Prostate gland (tissue), 2 donors: Measurements from ENCODE around the gene CIRBP. TPM values are rescaled to one million over a fixed set of nuclear protein-coding genes. Genes with fewer than 3 reads are reported as not detected.

Source experiments
- DNase-seq: peaks from one replicate; pipeline ENCODE4 v3.0.0-alpha.2; 2019; ENCODE audit warnings: low spot score
- H3K27ac ChIP-seq, 2 donors: fragments of 200-600 bp; sonication (generic); 2 replicates each; pipeline ENCODE4 v1.5.1; 2017 to 2019
- H3K27me3 ChIP-seq: fragments of 200-600 bp; sonication (generic); replicated peaks from 2 replicates; pipeline ENCODE4 v1.5.1; 2019; ENCODE audit not compliant: insufficient read depth
- H3K36me3 ChIP-seq, 2 donors: fragments of 200-600 bp; sonication (generic); 1 replicate in 1 of 2; 2 replicates in 1 of 2; pipeline versions ENCODE4 v1.5.1 to v1.8.1; 2017 to 2019
- H3K4me1 ChIP-seq: fragments of 200-600 bp; sonication (generic); replicated peaks from 2 replicates; pipeline ENCODE4 v1.5.1; 2019
- H3K4me3 ChIP-seq, 2 donors: fragments of 200-600 bp; sonication (generic); 2 replicates each; pipeline ENCODE4 v1.5.1; 2017 to 2019
- H3K9me3 ChIP-seq: fragments of 200-600 bp; sonication (generic); 2 replicates; pipeline ENCODE4 v1.5.1; 2017
- POLR2A ChIP-seq: fragments of 450-650 bp; IDR thresholded peaks from one replicate; pipeline ENCODE4 v1.6.1; 2016; ENCODE audit warnings: antibody characterized with exemption, mild to moderate bottlenecking
- POLR2AphosphoS5 ChIP-seq: sonication (generic); formaldehyde crosslinking; IDR thresholded peaks from one replicate; pipeline ENCODE4 v1.6.1; 2017; ENCODE audit warnings: antibody characterized with exemption
- WGBS: methylation state at CpG from one replicate; pipeline ENCODE4 v1.1.5; 2018; 5-methylcytosine and 5-hydroxymethylcytosine counted together
- intact Hi-C: fragments of 100-400 bp; cut with DNase I; formaldehyde crosslinking; loops from one replicate; pipeline ENCODE4 v1.14.2; 2022
- total RNA-seq, 2 donors: library from RNA; depleted of rRNA; stranded (reverse); fragments of >200 nt; gene quantifications; one replicate each; pipeline ENCODE4 v1.1.0, GENCODE V29; 2016
- TF ChIP-seq, protein P1 (sequence below), 4 experiments: fragments of 200-600 bp in 2 of 4; fragments of 450-650 bp in 2 of 4; sonication (generic) in 2 of 4; IDR thresholded peaks; 1 replicate in 3 of 4; 2 replicates in 1 of 4; pipeline ENCODE4 v1.5.1; 2016 to 2019; ENCODE audit warnings: antibody characterized with exemption in 4 of 4, mild to moderate bottlenecking in 2 of 4, moderate library complexity in 2 of 4

CIRBP gene
- total RNA-seq, 2 donors from 2014 or later = 753 to 863 TPM

DNA sequence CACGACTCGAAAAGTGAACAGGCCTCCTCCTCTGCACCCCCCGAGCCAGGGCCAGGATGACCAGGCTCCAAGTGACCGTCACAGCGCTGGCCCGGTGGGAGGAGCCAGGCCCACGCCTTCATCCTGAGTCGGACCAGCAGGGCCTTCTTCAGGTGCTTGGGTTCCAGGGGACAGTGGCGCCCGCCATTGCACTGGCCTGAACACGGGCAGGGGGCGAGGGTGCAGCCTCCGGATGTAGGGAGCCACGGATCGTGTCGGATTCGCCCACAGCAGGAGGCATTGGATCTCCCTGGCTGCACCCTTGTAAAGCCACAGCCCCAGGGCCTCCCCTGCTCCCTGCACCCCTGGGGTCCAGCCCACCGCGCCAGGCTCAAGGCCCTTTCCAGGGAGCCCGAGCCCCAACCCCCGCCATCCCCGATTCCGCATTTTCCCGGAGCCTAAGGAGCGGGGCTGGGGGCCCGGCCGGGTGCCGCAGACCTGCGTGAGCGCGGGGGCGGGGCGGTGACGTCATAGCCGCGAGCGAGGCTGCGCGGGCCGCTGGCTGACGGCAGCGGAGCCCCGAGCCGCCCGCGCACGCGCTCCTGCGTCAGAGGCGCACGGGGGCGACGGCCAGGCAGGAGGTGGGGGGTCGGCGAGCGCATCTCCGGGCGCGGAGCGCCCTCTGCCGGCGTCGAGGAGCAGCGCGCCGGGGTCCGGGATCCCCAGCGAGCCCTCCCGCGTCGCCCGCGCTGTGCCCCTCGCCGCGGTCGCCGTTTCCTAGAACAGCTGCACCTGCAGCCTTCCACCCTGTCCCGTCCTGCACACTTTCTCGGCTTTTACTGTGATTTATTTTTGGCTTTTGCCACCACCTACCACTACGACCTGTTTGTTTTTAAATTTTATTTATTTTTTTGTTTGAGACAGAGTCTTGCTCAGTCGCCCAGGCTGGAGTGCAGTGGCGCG lies 29.1 kb upstream of the CIRBP start:
- peak; percentile 37 for TF ChIP-seq POLR2A
- TF ChIP-seq POLR2AphosphoS5 = no peak
- TF ChIP-seq, protein P1, sequence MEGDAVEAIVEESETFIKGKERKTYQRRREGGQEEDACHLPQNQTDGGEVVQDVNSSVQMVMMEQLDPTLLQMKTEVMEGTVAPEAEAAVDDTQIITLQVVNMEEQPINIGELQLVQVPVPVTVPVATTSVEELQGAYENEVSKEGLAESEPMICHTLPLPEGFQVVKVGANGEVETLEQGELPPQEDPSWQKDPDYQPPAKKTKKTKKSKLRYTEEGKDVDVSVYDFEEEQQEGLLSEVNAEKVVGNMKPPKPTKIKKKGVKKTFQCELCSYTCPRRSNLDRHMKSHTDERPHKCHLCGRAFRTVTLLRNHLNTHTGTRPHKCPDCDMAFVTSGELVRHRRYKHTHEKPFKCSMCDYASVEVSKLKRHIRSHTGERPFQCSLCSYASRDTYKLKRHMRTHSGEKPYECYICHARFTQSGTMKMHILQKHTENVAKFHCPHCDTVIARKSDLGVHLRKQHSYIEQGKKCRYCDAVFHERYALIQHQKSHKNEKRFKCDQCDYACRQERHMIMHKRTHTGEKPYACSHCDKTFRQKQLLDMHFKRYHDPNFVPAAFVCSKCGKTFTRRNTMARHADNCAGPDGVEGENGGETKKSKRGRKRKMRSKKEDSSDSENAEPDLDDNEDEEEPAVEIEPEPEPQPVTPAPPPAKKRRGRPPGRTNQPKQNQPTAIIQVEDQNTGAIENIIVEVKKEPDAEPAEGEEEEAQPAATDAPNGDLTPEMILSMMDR (IDR thresholded peaks at IDR 0.05) = peak; percentile 88 to 99 (median 94)
- intact Hi-C loops = loop anchor here (10.0 kb wide), 1 partner anchor 205 kb away; no protein-coding TSS in a partner anchor
- Histone ChIP-seq H3K27me3 (no peaks in the 10 kb centered on the region), H3K9me3 (no peaks in the 10 kb centered on the region), H3K27ac (peak overlapping the region; percentile 85 to 89), H3K36me3 (no peaks in the 10 kb centered on the region), H3K4me1 (peaks cover 27% of the 10 kb centered on the region), H3K4me3 (peak overlapping the region; percentile 24)
- 11% methylated on average over 68 of the region's 84 CpGs for WGBS
- peak; percentile 76 for DNase-seq

DNA sequence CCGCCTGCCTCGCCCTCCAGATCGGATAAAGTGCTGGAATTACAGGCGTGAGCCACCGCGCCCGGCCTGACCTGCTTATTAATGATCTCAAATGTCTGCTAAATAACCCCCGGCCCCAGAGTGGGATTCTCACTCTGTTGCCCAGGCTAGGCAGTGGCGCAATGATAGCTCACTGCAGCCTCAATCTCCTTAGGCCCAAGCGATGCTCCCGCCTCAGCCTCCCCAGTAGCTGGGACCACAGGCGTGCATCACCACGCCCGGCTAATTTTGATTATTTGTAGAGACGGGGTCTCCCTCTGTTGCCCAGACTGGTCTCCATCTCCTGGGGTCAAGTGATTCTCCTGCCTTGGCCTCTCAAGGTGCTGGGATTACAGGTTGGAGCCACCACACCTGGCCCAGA lies 28.2 kb upstream of the CIRBP start:
- no peaks in the 10 kb centered on the region for H3K27me3 ChIP-seq
- no peaks in the 10 kb centered on the region for H3K9me3 ChIP-seq
- H3K4me1 ChIP-seq = peaks cover 36% of the 10 kb centered on the region
- DNase-seq = no peak
- WGBS = 67% methylated on average over 15 of the region's 15 CpGs
- intact Hi-C loops = loop anchor here (10.0 kb wide), 1 partner anchor 206 kb away; no protein-coding TSS in a partner anchor
- H3K4me3 ChIP-seq = peak overlapping the region in 1 of 2 donors; percentile 83
- H3K27ac ChIP-seq = peak overlapping the region; percentile 89 to 90
- no peaks in the 10 kb centered on the region for H3K36me3 ChIP-seq
- TF ChIP-seq POLR2AphosphoS5 (no peak), POLR2A (no peak)
- TF ChIP-seq, protein P1 (IDR thresholded peaks at IDR 0.05) = no peak

DNA sequence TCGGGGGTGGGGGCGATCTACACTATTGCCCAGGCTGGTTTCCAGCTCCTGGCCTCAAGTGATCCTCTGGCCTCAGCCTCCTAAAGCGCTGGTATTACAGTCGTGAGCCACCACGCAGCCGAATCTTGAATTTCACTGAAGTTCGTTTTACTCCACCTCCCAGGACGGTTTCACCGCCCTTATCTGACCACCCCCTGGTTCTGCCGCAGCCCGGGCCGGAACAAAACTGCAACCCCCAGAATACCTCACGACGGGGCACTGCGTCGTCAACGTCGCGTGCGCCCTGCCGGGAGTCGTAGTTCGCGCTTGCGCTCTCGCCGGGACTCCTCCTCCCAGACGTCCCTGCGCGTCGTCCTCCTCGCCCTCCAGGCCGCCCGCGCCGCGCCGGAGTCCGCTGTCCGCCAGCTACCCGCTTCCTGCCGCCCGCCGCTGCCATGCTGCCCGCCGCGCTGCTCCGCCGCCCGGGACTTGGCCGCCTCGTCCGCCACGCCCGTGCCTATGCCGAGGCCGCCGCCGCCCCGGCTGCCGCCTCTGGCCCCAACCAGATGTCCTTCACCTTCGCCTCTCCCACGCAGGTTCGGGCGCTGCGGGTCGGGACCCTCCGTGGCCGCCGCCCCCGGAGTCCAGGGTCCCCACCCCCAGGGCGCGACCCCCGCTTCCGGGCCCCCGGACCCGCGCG lies 27.6 kb upstream of the CIRBP start, which contains the start of gene ATP5F1D:
Gene ATP5F1D (plus strand): TSS at position 335 of the 679 bp plus-strand sequence. CDS start 100 bp downstream, at position 435.
- peaks cover 42% of the 10 kb centered on the region for H3K4me1 ChIP-seq
- H3K4me3 ChIP-seq = peak within 1 kb of the TSS; percentile 83 to 92
- peak; percentile 92 for DNase-seq
- H3K27ac ChIP-seq = peak within 1 kb of the TSS; percentile 89 to 90
- no peaks in the 10 kb centered on the region for H3K36me3 ChIP-seq
- WGBS = 1% methylated on average over 69 of the region's 79 CpGs
- H3K27me3 ChIP-seq = no peaks in the 10 kb centered on the region
- TF ChIP-seq POLR2A (peak; percentile 77), POLR2AphosphoS5 (peak; percentile 96)
- TF ChIP-seq, protein P1 (IDR thresholded peaks at IDR 0.05) = peak in 2 of 4 experiments; percentile 35 to 37
- intact Hi-C loops = loop anchor here (10.0 kb wide), 1 partner anchor 207 kb away; no protein-coding TSS in a partner anchor
- no peaks in the 10 kb centered on the region for H3K9me3 ChIP-seq

DNA sequence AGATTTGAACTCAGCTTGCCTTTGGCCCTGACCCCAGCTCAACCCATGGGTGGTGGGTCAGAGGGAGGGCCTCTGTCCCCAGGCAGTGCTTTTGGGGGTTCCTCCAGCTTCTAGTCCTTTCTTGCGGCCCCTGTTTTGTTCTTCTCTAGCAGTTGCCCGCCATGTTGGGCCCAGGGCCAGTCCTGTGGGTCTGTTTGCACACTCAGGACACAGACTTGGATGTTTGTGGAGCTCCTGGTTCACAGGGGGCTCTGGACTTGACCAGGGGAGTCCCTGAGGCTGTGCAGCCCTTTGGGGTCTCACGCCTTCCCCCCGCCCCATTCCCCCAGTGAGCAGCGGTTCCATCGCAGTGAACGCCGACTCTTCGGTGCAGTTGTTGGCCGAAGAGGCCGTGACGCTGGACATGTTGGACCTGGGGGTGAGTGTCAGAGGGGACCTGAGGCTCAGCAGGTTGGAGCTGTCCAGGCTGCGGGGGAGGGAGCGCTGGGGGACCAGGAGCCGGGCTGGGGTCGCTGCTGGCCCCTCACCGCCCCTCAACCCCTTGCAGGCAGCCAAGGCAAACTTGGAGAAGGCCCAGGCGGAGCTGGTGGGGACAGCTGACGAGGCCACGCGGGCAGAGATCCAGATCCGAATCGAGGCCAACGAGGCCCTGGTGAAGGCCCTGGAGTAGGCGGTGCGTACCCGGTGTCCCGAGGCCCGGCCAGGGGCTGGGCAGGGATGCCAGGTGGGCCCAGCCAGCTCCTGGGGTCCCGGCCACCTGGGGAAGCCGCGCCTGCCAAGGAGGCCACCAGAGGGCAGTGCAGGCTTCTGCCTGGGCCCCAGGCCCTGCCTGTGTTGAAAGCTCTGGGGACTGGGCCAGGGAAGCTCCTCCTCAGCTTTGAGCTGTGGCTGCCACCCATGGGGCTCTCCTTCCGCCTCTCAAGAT lies 25.1 kb upstream of the CIRBP start:
- peak; percentile 87 for DNase-seq
- Histone ChIP-seq H3K27me3 (no peaks in the 10 kb centered on the region), H3K4me3 (peak overlapping the region in 1 of 2 donors; percentile 4), H3K9me3 (no peaks in the 10 kb centered on the region), H3K36me3 (no peaks in the 10 kb centered on the region), H3K27ac (peak overlapping the region; percentile 91 to 100), H3K4me1 (peaks cover 42% of the 10 kb centered on the region)
- 30% methylated on average over 31 of the region's 33 CpGs for WGBS
- intact Hi-C loops = loop anchor here (1.0 to 10.0 kb wide), 2 partner anchors 22 to 209 kb away; no protein-coding TSS in a partner anchor
- TF ChIP-seq POLR2A (no peak), POLR2AphosphoS5 (peak; percentile 79)
- TF ChIP-seq, protein P1 (IDR thresholded peaks at IDR 0.05) = peak; percentile 94 to 99 (median 98)
